Muscle layer of duodenum (tissue), 2 donors: ENCODE measurements around the gene RPTN.

ENCODE experiments used
- H3K27ac ChIP-seq: one replicate; pipeline ENCODE4 v1.7.0; 2013; ENCODE audit warnings: mild to moderate bottlenecking, low read length
- H3K27me3 ChIP-seq: one replicate; pipeline ENCODE4 v1.7.0; 2013; ENCODE audit warnings: low read depth, mild to moderate bottlenecking, control low read depth, low read length
- H3K36me3 ChIP-seq, 2 donors: one replicate each; pipeline ENCODE4 v1.7.0; 2013; ENCODE audit warnings: low read length in 2 of 2, control low read depth in 1 of 2, mild to moderate bottlenecking in 1 of 2; ENCODE audit not compliant: insufficient read depth in 2 of 2, control insufficient read depth in 1 of 2
- H3K4me1 ChIP-seq, 2 donors: one replicate each; pipeline ENCODE4 v1.7.0; 2013; ENCODE audit warnings: low read length in 2 of 2, mild to moderate bottlenecking in 2 of 2, control low read depth in 1 of 2, moderate library complexity in 1 of 2; ENCODE audit not compliant: insufficient read depth in 2 of 2, control insufficient read depth in 1 of 2
- H3K4me3 ChIP-seq, 2 donors: one replicate each; pipeline ENCODE4 v1.7.0; 2013; ENCODE audit warnings: low read length in 2 of 2, low read depth in 1 of 2, mild to moderate bottlenecking in 1 of 2
- H3K9me3 ChIP-seq, 2 donors: one replicate each; pipeline ENCODE4 v1.7.0; 2013; ENCODE audit warnings: low read length in 2 of 2, control low read depth in 1 of 2, mild to moderate bottlenecking in 1 of 2; ENCODE audit not compliant: control insufficient read depth in 1 of 2
- donor health status: healthy.

RPTN gene

GRCh38 chr1:152159144-152159543 is at the start of gene RPTN:
RPTN (minus strand) TSS chr1:152159228; CDS start chr1:152157889, 1,339 bp downstream.
- H3K4me1 ChIP-seq, result no peaks in the 10 kb centered on the region
- H3K27ac ChIP-seq, result no peak within 1 kb of the TSS
- H3K4me3 ChIP-seq, result no peak within 1 kb of the TSS
- no peaks in the 10 kb centered on the region for H3K36me3 ChIP-seq
- H3K9me3 ChIP-seq, result no peaks in the 10 kb centered on the region
- no peaks in the 10 kb centered on the region for H3K27me3 ChIP-seq

DNA sequence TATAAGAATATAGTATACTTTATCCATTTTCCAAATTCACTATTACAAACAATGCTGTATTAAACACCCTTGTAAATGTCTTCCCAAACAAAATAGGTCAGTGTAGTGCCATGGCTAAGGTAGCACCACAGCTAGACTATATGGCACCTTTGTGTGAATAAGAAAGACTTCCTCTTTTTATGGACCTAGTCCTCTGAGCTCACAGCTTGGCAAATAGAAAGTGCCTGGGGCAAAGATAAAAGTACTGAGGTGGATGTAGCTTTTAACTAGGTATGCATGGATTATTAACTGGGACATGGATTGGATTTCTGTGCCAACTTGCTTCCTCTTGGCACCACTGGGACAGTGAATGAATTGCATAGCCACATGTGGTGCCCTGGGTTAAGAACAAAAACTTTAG is 40.0 kb upstream of the RPTN start:
- Histone ChIP-seq H3K4me1 (no peaks in the 10 kb centered on the region), H3K4me3 (no peak overlapping the region), H3K27ac (no peak overlapping the region), H3K36me3 (no peaks in the 10 kb centered on the region), H3K9me3 (peaks cover 0 to 2% of the 10 kb centered on the region in 2 donors), H3K27me3 (no peaks in the 10 kb centered on the region)

- Histone ChIP-seq H3K27me3 (no peaks in the 10 kb centered on the region), H3K9me3 (peaks cover 0 to 2% of the 10 kb centered on the region in 2 donors)
Observed at GRCh38 chr1:152197361-152197941, 38.4 kb upstream of the RPTN start.

DNA sequence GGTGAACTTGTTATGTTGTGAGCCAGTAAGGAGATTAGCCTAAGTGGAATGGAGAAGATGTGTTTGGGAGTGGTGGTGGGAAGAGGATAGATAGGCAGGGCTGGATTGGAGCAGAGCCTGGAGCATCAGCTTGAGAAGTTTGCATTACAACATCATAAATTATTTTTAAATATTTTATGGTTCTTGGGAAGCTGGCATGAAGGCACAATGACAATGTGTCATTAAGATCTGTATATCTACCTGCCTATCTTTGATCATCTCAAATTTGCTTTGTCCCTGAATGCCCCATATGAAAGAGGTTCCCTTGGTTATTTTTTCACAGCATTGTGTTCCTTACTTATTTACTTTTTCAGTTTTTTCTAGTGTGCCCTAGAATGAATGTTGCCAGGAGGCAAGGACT is 32.7 kb upstream of the RPTN start:
- Histone ChIP-seq H3K9me3 (peaks cover 0 to 2% of the 10 kb centered on the region in 2 donors), H3K4me3 (no peak overlapping the region), H3K27ac (no peak overlapping the region), H3K27me3 (no peaks in the 10 kb centered on the region), H3K4me1 (no peaks in the 10 kb centered on the region), H3K36me3 (no peaks in the 10 kb centered on the region)

More at GRCh38 chr1:152197361-152197941, 38.4 kb upstream of the RPTN start:
- H3K4me1 ChIP-seq, result no peaks in the 10 kb centered on the region
- no peak overlapping the region for H3K27ac ChIP-seq
- H3K4me3 ChIP-seq, result no peak overlapping the region
- H3K36me3 ChIP-seq, result no peaks in the 10 kb centered on the region

DNA sequence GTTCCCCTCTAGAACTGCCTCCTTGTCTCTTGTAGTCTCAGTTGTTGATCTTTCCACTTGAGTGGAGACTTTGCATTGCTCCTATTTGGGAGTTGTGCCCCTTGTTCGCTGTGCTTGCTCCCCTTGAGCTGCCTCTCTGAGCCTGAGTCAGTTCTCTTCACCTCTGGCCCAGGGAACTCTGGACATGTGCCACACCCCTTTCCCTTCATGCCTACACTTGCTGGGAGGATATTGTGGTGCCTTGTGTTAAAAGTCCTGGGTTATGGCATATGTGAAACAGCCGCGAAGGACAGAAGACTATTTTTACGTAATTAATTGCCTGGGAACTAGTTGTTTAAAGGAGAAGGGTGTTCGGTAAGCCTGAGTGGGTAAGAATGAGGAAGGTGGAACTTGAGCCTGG is 32.2 kb upstream of the RPTN start:
- no peak overlapping the region for H3K27ac ChIP-seq
- no peaks in the 10 kb centered on the region for H3K27me3 ChIP-seq
- H3K36me3 ChIP-seq, result no peaks in the 10 kb centered on the region
- no peaks in the 10 kb centered on the region for H3K4me1 ChIP-seq
- H3K4me3 ChIP-seq, result no peak overlapping the region
- peaks cover 0 to 2% of the 10 kb centered on the region in 2 donors for H3K9me3 ChIP-seq

DNA sequence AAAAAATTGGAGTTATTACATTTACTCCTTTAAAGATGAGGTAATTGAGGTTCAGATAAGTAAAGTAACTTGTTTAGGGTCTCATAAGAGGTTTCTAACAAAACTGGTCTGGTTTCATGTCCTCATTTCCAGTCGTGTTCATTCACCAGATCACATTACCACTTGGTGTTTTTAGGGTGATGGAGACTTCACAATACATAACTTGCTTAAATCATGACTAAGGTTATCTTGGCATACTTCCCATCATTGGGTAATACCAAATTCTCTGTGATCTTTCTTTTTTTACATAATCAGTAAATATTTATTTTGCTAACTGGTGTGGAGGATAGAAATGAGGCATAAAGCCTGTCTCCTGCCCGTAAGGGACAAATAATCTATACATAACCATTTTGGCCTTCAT is 31.6 kb upstream of the RPTN start:
- no peak overlapping the region for H3K4me3 ChIP-seq
- no peaks in the 10 kb centered on the region for H3K27me3 ChIP-seq
- no peaks in the 10 kb centered on the region for H3K4me1 ChIP-seq
- H3K36me3 ChIP-seq, result no peaks in the 10 kb centered on the region
- H3K27ac ChIP-seq, result no peak overlapping the region
- peaks cover 0 to 2% of the 10 kb centered on the region in 2 donors for H3K9me3 ChIP-seq

DNA sequence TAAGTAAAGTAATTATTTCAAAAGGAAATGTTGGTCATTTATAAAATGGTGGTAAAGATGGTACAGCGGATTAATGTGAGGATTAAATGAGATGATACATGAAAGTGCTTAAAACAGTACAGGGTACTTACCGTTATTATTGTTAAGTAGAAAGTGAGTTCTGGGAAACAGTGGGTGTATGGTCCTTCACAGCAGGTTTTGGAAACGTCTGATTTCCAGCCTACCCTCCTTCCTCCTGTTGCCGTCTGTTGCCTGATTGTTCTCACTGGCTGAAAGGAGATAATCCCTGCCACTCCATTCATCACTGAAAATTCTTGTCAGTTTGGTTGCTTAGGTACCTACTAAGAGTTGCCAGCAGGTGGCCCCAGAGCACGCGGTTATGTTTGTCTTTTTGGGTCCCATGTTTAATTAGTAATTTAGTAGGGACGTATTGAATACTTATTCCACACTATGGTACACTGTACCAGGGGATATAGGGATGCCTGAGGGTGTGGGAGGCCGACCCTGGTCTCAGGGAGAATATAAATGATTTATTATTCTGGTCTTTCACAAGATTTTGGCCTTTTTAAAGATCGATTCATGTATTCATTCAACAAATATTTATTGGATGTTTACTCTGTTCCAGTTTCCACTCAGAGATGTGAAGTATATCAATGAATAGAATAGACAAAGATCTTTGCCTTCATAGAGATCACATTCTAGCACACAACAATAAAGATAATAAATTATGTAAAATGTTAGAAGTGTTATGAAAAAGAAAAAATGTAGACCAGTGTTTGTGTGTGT is 30.8 kb upstream of the RPTN start:
- Histone ChIP-seq H3K9me3 (peaks cover 0 to 2% of the 10 kb centered on the region in 2 donors), H3K36me3 (no peaks in the 10 kb centered on the region), H3K27ac (no peak overlapping the region), H3K4me3 (peak overlapping the region; percentile 44 to 69), H3K27me3 (no peaks in the 10 kb centered on the region), H3K4me1 (no peaks in the 10 kb centered on the region)

GRCh38 chr1:152188673-152189591 is 29.9 kb upstream of the RPTN start:
- H3K27me3 ChIP-seq, result no peaks in the 10 kb centered on the region
- no peaks in the 10 kb centered on the region for H3K36me3 ChIP-seq
- H3K4me1 ChIP-seq, result no peaks in the 10 kb centered on the region
- H3K9me3 ChIP-seq, result no peaks in the 10 kb centered on the region
- no peak overlapping the region for H3K27ac ChIP-seq
- peak overlapping the region; percentile 44 to 69 for H3K4me3 ChIP-seq

DNA sequence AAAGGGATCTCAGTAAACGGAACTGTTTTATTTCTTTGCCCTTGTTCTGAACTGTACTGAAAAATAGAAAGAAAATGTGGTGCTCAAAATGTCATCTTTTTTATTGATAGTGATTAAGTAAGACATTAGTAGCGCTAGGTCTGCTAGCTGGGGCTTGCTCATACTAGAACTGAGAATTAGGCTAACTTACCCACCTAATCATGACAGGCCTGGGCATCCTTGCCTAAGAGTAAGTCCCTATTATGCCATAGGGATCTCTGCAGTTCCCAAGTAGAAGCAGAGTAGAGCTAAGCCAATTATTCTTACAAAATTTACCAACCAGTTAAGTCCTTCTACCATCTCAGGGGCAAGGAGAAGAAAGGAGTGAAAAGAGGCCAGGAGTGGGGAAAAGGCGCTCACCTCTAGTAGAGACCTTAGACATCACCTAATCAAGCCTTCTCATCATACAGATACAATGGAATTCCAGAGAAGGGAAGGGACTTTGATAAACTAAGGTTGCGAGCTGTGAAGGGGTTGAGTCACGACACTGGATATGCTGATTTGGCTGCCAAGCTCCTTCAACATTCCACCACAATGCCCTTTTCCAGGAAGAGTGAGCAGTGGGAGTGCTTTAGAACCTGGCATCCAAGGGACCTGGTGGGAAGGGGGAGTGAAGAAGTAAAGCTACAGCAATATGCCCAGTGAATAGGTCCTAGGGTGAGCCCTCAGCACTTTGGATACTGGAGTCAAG is 27.7 kb upstream of the RPTN start:
- Histone ChIP-seq H3K36me3 (no peaks in the 10 kb centered on the region), H3K27ac (no peak overlapping the region), H3K9me3 (no peaks in the 10 kb centered on the region), H3K4me1 (no peaks in the 10 kb centered on the region), H3K27me3 (no peaks in the 10 kb centered on the region), H3K4me3 (no peak overlapping the region)

GRCh38 chr1:152185544-152186391 is 26.7 kb upstream of the RPTN start:
- Histone ChIP-seq H3K27me3 (no peaks in the 10 kb centered on the region), H3K4me3 (no peak overlapping the region), H3K36me3 (no peaks in the 10 kb centered on the region), H3K27ac (no peak overlapping the region), H3K4me1 (no peaks in the 10 kb centered on the region), H3K9me3 (no peaks in the 10 kb centered on the region)
